Sigmoid colon (tissue), 7 donors: ENCODE data around the gene VHLL. TPM values are rescaled to one million over a fixed set of nuclear protein-coding genes. Genes with fewer than 3 reads are reported as not detected.

Experiments
- DNase-seq: peaks from one replicate; pipeline ENCODE4 v3.0.0-alpha.2; 2019
- H3K27ac ChIP-seq, 4 donors: fragments of 200-600 bp; sonication (generic); one replicate each; pipeline ENCODE4 v1.5.1; 2016 to 2019; ENCODE audit warnings: mild to moderate bottlenecking in 1 of 4
- H3K27me3 ChIP-seq, 3 donors: fragments of 200-600 bp; sonication (generic); one replicate each; pipeline ENCODE4 v1.5.1; 2019; ENCODE audit warnings: mild to moderate bottlenecking in 1 of 3
- H3K36me3 ChIP-seq, 4 donors: fragments of 200-600 bp; sonication (generic); one replicate each; pipeline ENCODE4 v1.5.1; 2016 to 2019
- H3K4me1 ChIP-seq, 4 donors: fragments of 200-600 bp; sonication (generic); one replicate each; pipeline ENCODE4 v1.5.1; 2017 to 2019
- H3K4me3 ChIP-seq, 4 donors: fragments of 200-600 bp; sonication (generic); one replicate each; pipeline ENCODE4 v1.5.1; 2017 to 2019; ENCODE audit warnings: mild to moderate bottlenecking in 2 of 4, moderate library complexity in 1 of 4
- H3K9me3 ChIP-seq, 4 donors: fragments of 200-600 bp in 3 of 4; sonication (generic) in 3 of 4; one replicate each; pipeline versions ENCODE4 v1.5.1 to v1.6.1; 2013 to 2019
- CTCF ChIP-seq, 4 experiments: fragments of 450-650 bp in 3 of 4; fragments of 200-600 bp in 1 of 4; IDR thresholded peaks; one replicate each; pipeline ENCODE4 v1.5.1; 2016 to 2019; ENCODE audit warnings: antibody characterized with exemption in 4 of 4, mild to moderate bottlenecking in 3 of 4, moderate library complexity in 2 of 4
- EP300 ChIP-seq, 4 donors: sonication (generic); formaldehyde crosslinking; IDR thresholded peaks; one replicate each; pipeline ENCODE4 v1.6.1; 2017; ENCODE audit warnings: antibody characterized with exemption in 4 of 4
- POLR2A ChIP-seq, 2 donors: fragments of 450-650 bp; IDR thresholded peaks; one replicate each; pipeline ENCODE4 v1.6.1; 2016; ENCODE audit warnings: antibody characterized with exemption in 2 of 2, mild to moderate bottlenecking in 2 of 2, moderate library complexity in 2 of 2
- POLR2AphosphoS5 ChIP-seq, 4 donors: sonication (generic); formaldehyde crosslinking; IDR thresholded peaks; one replicate each; pipeline ENCODE4 v1.6.1; 2017; ENCODE audit warnings: antibody characterized with exemption in 4 of 4
- WGBS, 2 donors: extraction: QIAGEN DNeasy Blood & Tissue Kit; methylation state at CpG; one replicate each; pipeline ENCODE4 v1.1.7; 2013; 5-methylcytosine and 5-hydroxymethylcytosine counted together
- intact Hi-C: fragments of 100-400 bp; cut with DNase I; formaldehyde crosslinking; loops from one replicate; pipeline ENCODE4 v1.15.1; 2023
- polyA plus RNA-seq, 3 donors: library from polyadenylated mRNA; stranded (reverse); fragments of 200-250 nt; gene quantifications; one replicate each; pipeline ENCODE4 v1.2.3, GENCODE V29; 2013
- total RNA-seq, 4 donors: library from RNA; depleted of rRNA; stranded (reverse); fragments of >200 nt; gene quantifications; one replicate each; pipeline ENCODE4 v1.1.0, GENCODE V29; 2016
- donor health status: healthy with polysubstance abuse.
- donor health status: Bipolar disorder and iron deficiency.
- donor health status: healthy.

Gene VHLL
- total and polyA plus RNA-seq, 7 donors, result not detected

DNA sequence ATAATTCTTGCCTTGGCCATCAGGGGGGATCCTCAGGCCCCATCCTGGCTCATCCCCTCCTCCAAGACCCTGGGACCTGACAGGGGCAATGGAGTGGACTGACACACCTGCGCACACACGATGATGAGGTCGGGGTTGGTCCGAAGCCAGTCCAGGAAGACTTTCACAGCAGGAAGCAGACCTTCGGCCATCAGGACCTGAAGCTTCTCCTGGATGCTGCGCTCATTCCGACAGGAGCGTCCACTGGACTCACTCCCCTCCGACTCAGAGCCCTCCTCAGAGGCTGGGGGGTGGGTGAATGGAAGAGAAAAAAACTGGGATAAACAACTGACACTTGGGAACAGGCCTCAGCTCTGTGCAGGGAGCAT is 35.8 kb downstream of the VHLL start:
- H3K27ac ChIP-seq, result peak overlapping the region in 1 of 4 donors; percentile 33
- peaks cover 0 to 5% (median 0%) of the 10 kb centered on the region in 4 donors for H3K4me1 ChIP-seq
- H3K9me3 ChIP-seq, result no peaks in the 10 kb centered on the region
- H3K27me3 ChIP-seq, result no peaks in the 10 kb centered on the region
- no peak for TF ChIP-seq POLR2A (IDR thresholded peaks at IDR 0.05)
- no peak for TF ChIP-seq CTCF (IDR thresholded peaks at IDR 0.05)
- no peak for TF ChIP-seq POLR2AphosphoS5 (IDR thresholded peaks at IDR 0.05)
- TF ChIP-seq EP300 (IDR thresholded peaks at IDR 0.05), result no peak
- intact Hi-C loops, result no loop called here
- no peak for DNase-seq
- no peak overlapping the region for H3K4me3 ChIP-seq
- peaks cover 56 to 99% (median 79%) of the 10 kb centered on the region in 4 donors for H3K36me3 ChIP-seq
- WGBS, 2 donors, result 78 to 95% methylated on average over 9 of the region's 9 CpGs

- intact Hi-C loops, result no loop called here
- no peaks in the 10 kb centered on the region for H3K9me3 ChIP-seq
- no peak overlapping the region for H3K4me3 ChIP-seq
- H3K36me3 ChIP-seq, result peaks cover 55 to 99% (median 80%) of the 10 kb centered on the region in 4 donors
- peaks cover 0 to 5% (median 0%) of the 10 kb centered on the region in 4 donors for H3K4me1 ChIP-seq
- no peaks in the 10 kb centered on the region for H3K27me3 ChIP-seq
- DNase-seq, result no peak
- WGBS, 2 donors, result 83 to 93% methylated on average over 9 of the region's 9 CpGs
- TF ChIP-seq CTCF (IDR thresholded peaks at IDR 0.05) (no peak), POLR2A (IDR thresholded peaks at IDR 0.05) (no peak), POLR2AphosphoS5 (IDR thresholded peaks at IDR 0.05) (no peak), EP300 (IDR thresholded peaks at IDR 0.05) (no peak)
- H3K27ac ChIP-seq, result peak overlapping the region in 1 of 4 donors; percentile 33
Observed at GRCh38 chr1:156262461-156263287, 36.4 kb downstream of the VHLL start.

DNA sequence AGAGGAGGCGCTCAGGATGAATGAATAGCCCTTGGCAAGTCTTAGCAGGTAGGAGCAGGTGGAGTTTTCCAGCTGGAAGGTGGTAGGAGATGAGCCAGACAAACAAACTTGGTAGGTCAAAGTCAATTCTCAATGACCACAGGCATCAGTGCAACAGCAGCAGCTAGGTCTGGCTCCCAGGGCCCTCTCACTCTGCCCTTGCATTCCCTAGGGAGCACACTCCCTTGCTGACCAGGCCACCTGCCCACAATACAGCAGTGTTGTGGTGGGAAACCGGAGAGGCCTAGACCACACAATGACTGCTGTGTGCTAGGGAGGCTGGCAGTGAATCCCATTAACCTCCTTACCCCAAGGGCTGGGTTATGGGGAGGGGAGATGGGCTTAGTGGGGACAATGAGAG is 38.2 kb downstream of the VHLL start:
- Histone ChIP-seq H3K27ac (no peak overlapping the region), H3K4me1 (peaks cover 0 to 5% (median 0%) of the 10 kb centered on the region in 4 donors), H3K9me3 (no peaks in the 10 kb centered on the region), H3K36me3 (peaks cover 40 to 99% (median 68%) of the 10 kb centered on the region in 4 donors), H3K27me3 (no peaks in the 10 kb centered on the region), H3K4me3 (no peak overlapping the region)
- TF ChIP-seq POLR2AphosphoS5 (IDR thresholded peaks at IDR 0.05) (no peak), POLR2A (IDR thresholded peaks at IDR 0.05) (no peak), EP300 (IDR thresholded peaks at IDR 0.05) (no peak)
- intact Hi-C loops, result no loop called here
- no peak for DNase-seq
- 91 to 96% methylated on average over 2 of the region's 2 CpGs for WGBS, 2 donors

GRCh38 chr1:156259805-156260204 is 39.3 kb downstream of the VHLL start:
- no peak overlapping the region for H3K4me3 ChIP-seq
- TF ChIP-seq CTCF (IDR thresholded peaks at IDR 0.05), result no peak
- TF ChIP-seq POLR2AphosphoS5 (IDR thresholded peaks at IDR 0.05), result no peak
- no peak for TF ChIP-seq EP300 (IDR thresholded peaks at IDR 0.05)
- peaks cover 37 to 99% (median 68%) of the 10 kb centered on the region in 4 donors for H3K36me3 ChIP-seq
- intact Hi-C loops, result no loop called here
- DNase-seq, result no peak
- H3K27ac ChIP-seq, result no peak overlapping the region
- H3K9me3 ChIP-seq, result no peaks in the 10 kb centered on the region
- no peaks in the 10 kb centered on the region for H3K27me3 ChIP-seq
- WGBS, 2 donors, result 89 to 93% methylated on average over 3 of the region's 3 CpGs
- H3K4me1 ChIP-seq, result peaks cover 0 to 5% (median 0%) of the 10 kb centered on the region in 4 donors

- WGBS, 2 donors, result 97% methylated on average over 8 of the region's 8 CpGs
- Histone ChIP-seq H3K27me3 (no peaks in the 10 kb centered on the region), H3K27ac (no peak overlapping the region), H3K9me3 (no peaks in the 10 kb centered on the region), H3K4me1 (peaks cover 0 to 5% (median 0%) of the 10 kb centered on the region in 4 donors), H3K4me3 (no peak overlapping the region), H3K36me3 (peaks cover 37 to 100% (median 70%) of the 10 kb centered on the region in 4 donors)
- intact Hi-C loops, result no loop called here
- no peak for DNase-seq
- no peak for TF ChIP-seq POLR2A (IDR thresholded peaks at IDR 0.05)
Observed at GRCh38 chr1:156258859-156259258, 40.2 kb downstream of the VHLL start.
